Inflammatory macrophage treated with lipopolysaccharide for 1 hour (primary cell): ENCODE results near the gene DISC1.
"Not testable (repeated sequence)": the region's sequence is repeated elsewhere in the genome, so short reads cannot be mapped to it uniquely, and the experiment has no call there.

ENCODE experiments used
- DNase-seq, 2 donors: peaks; one replicate each; pipeline ENCODE4 v3.0.0-alpha.2; 2020 to 2022

DISC1 gene

DNA sequence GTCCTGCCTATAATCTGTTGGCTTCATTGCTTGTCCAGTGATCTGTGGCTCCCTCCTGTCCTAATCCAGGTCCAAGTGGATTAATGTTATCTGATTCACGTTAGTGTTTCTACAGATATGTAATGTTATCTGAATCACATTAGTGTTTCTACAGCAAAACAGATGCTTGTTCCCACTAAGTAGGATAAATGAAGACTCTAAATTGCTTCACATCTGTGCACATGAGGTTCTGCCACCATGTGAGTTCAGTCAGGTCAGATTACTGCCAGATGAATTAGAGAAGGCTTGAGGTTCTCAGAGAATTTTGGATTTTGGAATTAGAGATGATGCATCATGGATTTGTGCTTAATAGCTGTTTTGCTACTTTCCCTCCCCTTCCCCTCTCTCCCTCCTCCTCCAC is 13.2 kb downstream of the DISC1 start:
- DNase-seq = no peak

DNA sequence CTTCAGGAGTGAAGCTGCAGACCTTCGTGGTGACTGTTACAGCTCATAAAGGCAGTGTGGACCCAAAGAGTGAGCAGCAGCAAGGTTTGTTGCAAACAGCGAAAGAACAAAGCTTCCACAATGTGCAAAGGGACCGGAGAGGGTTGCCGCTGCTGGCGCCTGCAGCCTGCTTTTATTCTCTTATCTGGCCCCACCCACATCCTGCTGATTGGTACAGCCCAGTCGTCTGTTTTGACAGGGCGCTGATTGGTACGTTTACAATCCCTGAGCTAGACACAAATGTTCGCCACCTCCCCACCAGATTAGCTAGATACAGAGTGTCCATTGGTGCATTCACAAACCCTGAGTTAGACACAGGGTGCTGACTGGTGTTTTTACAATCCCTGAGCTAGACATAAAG is 14.9 kb downstream of the DISC1 start:
- not testable (repeated sequence) for DNase-seq

DNA sequence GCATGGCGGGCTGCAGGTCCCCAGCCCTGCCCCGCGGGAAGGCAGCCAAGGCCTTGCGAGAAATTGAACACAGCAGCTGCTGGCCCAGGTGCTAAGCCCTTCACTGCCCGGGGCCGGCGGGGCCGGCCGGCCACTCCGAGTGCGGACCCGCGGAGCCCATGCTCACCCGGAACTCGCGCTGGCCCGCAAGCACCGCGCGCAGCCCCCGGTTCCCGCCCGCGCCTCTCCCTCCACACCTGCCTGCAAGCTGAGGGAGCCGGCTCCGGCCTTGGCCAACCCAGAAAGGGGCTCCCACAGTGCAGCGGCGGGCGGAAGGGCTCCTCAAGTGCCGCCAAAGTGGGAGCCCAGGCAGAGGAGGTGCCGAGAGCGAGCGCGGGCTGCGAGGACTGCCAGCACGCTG is 15.5 kb downstream of the DISC1 start:
- DNase-seq = not testable (repeated sequence)

DNA sequence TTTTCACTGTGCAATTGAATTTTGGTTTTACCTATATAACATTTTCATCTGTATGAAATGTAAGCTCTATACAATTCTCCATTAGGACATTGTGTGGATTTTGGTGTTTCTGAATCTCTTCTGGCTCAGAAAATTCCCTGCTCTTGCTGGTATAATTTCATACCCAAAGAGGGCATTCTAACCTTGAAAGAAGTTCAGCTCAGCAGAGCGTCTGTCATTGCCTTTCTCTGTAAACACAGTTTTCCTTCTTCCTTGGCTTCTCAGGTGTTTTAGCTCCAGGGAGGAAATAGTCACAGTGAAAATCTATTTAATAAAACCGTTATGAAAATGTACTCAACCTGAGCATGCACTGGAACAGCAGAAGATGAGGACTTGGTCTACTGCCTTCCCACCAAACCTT is 16.0 kb downstream of the DISC1 start:
- DNase-seq = no peak

DNA sequence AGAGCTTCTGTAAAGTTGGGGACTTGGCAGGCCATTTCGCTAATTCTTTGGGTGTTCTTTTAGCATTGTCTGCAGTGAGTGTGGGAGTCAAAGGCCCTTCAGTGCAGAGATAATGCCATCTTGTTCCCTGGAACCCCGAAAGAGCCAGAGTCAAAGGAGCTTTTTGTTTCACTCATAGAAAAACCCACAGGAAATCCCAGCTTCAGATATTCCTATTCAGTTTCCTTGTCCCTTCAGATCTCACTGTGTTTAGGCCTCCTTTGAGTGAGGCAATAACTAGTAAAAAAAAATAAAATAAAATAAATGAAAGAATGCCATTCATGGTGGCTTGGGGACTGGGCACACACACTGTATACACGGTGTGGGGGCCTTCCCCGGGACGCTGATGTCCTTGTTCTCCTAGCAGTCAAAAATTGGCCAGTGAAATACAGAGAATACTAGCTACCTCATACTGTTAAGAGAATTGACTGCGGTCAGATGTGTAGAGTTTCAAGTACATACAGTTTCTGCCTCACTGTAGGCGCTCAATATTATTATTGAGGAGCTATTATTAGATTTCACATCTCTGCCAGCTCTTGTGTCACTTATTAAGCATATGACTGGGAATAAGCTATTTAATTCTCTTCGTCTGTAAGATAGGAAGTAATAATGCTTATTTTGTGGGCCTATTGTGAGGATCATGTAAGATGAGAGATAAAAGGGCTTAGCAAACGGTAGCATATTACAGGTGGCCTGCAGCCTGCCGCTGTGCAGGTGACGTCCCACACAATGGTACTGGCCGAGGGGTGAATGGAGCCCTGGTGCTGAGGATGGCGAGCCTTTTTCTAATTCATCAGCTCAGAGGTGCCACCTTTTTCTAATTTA is 16.7 kb downstream of the DISC1 start:
- no peak for DNase-seq

DNA sequence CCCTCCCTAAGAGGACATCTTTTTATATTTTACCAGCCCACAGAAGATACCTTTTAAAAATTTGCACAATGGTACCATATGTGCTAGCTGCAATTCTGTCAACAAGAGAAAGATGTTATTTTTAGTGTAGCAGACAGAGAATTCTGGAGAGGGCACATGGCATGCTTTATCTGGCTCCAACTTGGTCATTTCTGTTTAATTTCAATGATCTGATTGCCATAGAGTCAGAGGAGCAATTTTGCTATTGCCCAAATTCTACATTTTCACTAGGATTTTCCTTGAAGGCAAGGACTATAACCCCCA is 17.3 kb downstream of the DISC1 start:
- DNase-seq = no peak

DNA sequence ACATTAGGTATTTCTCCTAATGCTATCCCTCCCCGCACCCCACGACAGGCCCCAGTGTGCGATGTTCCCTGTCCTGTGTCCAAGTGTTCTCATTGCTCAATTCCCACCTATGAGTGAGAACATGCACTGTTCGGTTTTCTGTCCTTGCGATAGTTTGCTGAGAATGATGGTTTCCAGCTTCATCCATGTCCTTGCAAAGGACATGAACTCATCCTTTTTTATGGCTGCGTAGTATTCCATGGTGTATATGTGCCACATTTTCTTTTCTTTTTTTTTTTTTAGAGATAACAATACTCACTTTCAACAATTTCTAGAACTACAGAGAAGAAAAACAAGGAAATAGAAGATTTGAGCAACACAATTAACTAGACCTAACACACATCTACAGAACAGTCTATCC is 19.0 kb downstream of the DISC1 start:
- not testable (repeated sequence) for DNase-seq

DNA sequence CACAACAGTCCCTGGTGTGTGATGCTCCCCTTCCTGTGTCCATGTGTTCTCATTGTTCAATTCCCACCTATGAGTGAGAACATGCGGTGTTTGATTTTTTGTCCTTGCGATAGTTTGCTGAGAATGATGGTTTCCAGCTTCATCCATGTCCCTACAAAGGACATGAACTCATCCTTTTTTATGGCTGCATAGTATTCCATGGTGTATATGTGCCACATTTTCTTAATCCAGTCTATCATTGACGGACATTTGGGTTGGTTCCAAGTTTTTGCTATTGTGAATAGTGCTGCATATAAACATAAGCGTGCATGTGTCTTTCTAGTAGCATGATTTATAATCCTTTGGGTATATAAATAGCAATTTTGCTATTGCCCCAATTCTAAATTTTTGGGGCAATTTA is 19.6 kb downstream of the DISC1 start:
- not testable (repeated sequence) for DNase-seq

DNA sequence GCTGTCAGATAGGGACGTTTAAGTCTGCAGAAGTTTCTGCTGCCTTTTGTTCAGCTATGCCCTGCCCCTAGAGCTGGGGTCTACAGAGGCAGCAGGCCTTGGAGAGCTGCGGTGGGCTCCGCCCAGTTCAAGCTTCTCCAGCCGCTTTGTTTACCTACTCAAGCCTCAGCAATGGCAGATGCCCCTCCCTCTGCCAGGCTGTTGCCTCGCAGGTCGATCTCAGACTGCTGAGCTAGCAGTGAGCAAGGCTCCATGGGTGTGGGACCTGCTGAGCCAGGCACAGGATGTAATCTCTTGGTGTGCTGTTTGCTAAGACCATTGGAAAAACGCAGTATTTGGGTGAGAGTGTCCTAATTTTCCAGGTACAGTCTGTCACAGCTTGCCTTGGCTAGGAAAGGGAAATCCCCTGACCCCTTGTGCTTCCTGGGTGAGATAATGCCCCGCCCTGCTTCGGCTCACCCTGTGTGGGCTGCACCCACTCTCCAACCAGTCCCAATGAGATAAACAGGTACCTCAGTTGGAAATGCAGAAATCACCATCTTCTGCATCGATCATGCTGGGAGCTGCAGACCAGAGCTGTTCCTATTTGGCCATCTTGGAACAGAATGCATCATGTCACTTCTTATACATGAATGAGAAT is 25.2 kb downstream of the DISC1 start:
- DNase-seq = peak in 1 of 2 donors; percentile 47

DNA sequence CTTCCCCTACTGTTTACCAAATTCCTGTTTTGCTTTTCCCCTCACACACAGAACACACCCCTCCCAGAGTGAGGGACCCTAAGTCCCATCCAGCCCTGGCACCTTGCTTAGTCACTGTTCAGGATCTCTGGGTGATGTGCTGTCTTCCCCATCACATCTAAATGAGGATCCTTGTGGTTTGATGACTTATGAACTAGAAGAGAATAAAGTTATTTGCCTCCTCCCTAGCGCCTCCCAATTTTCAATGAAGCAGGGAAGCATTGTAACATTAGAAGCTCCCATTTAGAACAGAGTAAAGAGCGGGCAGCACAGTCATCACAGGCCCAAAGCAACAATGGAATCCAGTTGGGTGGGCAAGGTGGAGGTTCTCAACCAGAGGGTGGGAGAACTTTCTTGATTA is 27.0 kb downstream of the DISC1 start:
- no peak for DNase-seq

DNA sequence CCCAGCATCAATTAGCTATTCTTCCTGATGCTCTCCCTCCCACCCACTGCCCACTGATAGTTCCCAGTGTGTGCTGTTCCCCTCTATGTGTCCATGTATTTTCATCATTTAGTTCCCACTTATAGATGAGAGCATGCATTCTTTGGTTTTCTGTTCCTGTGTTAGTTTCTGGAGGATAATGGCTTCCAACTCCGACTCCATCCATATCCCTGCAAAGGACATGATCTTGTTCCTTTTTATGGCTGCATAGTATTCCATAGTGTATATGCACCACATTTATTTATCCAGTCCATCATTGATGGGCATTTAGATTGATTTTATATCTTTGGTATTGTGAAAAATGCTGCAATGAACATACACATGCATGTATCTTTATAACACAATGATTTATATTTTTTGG is 30.2 kb downstream of the DISC1 start:
- no peak for DNase-seq

DNA sequence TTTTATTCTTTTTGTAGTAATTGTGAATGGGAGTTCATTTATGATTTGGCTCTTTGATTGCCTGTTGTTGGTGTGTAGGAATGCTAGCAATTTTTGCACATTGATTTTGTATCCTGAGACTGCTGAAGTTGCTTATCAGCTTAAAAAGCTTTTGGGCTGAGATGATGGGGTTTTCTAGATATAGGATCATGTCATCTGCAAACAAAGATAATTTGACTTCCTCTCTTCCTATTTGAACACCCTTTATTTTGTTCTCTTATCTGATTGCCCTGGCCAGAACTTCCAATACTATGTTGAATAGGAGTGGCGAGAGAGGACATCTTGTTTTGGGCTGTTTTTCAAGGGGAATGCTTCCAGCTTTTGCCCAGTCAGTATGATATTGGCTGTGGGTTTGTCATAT is 31.6 kb downstream of the DISC1 start:
- DNase-seq = not testable (repeated sequence)

DNA sequence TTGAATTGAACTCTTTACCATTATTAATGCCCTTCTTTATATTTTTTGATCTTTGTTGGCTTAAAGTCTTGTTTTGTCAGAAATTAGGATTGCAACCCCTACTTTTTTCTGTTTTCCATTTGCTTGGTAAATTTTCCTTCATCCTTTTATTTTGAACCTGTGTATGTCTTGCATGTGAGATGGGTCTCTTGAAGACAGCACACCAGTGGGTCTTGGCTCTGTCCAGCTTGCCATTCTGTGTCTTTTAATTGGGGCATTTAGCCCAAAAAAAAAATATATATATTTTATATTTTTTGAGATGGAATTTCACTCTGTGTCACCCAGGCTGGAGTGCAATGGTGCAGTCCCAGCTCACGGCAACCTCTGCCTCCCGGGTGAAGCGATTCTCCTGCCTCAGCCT is 33.6 kb downstream of the DISC1 start:
- no peak for DNase-seq

DNA sequence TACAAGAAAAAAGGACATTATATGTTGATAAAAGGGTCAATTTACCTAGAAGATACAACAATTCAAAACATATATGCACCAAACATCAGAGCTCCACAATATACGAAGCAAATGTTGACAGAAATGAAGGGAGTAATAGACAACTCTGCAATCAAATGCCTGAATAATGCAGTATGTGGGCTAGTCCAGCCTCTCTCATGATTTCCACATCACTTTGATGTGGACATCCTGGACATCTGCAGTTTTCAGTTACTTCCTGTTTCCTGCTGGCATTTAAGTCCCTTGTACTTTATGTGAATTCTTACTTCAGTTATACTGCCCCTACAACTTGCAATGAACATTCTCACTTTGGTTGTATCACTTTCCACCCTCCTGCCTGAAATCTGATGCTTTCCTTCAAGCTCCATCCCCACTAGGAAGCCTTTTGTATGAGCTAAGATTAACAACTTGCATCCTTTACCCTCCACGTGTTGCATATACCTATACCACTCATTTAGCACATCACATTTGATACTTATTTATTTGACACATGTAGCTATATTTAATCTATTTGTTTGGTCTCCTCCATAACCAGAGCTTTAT is 36.7 kb downstream of the DISC1 start:
- DNase-seq = peak; percentile 88 to 93

DNA sequence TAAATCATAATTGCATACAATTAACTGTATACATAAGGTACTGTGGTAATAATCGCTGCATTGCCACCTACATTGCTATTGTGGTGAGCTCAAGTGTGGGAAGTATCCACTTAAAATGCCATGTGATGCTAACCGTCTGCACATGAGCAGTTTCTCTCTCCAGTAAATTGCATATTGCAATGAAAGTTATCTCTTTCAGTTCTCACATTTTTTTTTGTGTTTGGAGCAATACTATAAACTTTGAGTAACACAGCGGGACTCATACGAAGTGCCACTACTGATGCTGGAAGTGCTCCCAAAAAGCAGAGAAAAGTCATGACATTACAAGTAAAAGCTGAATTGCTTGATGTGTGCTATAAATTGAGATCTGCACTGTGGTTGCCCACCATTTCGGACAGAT is 38.5 kb downstream of the DISC1 start:
- DNase-seq = peak; percentile 51 to 79

DNA sequence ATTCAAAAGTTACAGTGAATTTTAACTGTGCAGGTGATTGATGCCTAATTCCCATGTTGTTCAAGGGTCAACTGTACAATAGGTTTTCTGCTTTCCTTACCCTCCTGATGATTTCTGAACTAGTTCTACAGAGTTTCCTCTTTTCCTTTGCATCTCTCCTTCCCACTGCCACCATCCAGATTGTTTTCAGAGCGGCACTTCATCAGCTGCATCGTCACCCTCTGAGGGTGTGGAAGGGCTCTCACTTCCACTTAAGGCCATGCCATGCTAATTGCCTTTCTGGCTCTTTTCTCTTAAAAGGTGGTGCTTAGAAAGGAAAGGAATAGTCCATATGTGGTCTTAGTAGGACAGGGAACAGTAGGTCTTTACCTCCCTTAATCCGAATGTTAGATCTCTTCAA is 39.1 kb downstream of the DISC1 start:
- peak; percentile 40 to 41 for DNase-seq

DNA sequence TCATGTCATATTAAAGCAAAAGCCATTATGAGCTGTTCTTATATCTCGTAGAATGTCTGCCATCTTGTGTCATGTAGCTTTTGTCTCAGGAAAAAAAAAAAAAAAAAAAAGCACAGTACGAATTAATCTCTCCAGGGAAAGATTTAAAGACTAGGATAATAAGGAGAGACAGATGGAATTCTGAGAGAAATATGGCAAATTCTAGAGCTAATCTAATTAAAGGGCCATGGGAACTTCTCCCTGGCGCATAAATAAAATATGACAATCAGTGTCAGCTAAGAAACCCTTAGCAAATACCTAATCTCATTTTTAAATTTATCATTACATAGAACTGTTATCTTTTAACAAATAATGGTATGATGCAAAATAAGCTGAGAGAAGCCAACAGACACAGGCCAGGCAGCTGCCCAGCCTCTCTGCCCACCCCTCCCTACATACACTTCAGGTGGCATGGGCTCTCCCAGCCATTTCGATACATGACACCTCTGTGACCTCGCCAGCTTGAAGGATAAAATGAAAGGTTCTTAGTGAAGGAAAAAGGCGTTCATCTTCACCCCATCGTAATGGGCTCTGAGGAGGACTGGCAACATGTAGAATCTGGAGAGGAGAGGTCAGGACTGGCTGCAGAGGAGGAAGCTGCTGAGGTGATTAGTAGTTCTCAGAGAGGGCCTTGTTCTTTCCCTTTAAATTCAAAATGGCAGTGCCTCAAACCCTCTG is 39.8 kb downstream of the DISC1 start:
- DNase-seq = no peak

DNA sequence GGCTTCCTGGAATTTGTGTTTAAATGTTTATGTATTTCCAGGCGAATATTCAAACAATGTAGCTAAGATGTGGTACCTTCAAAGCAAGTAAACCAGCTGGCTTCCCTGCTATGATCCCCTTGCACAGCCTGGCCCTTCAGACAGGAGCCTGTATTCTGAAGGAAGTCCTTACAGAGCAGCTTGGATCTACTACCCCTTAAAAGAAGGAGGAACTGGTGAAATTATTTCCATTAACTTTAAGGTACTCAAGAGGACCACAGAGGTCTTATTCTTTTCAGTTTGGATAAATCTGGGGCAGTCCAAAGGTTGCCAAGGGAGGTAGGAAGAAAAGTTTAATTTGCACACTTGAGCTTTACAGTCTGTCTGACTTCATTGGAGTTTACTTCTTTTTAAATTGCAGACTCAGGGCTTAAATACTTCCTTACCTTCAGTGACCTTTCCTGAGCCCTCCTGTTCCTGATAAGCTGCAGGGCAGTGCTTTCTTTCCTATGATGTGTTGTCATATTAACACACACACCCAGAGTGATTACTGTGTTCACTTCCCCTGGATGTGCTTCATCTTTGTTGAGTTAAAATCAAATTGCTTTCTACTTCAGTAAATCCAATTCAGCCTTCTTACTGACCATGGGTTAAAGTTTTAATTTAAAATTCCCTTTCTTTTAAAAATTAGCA is 40.5 kb downstream of the DISC1 start:
- DNase-seq = no peak

DNA sequence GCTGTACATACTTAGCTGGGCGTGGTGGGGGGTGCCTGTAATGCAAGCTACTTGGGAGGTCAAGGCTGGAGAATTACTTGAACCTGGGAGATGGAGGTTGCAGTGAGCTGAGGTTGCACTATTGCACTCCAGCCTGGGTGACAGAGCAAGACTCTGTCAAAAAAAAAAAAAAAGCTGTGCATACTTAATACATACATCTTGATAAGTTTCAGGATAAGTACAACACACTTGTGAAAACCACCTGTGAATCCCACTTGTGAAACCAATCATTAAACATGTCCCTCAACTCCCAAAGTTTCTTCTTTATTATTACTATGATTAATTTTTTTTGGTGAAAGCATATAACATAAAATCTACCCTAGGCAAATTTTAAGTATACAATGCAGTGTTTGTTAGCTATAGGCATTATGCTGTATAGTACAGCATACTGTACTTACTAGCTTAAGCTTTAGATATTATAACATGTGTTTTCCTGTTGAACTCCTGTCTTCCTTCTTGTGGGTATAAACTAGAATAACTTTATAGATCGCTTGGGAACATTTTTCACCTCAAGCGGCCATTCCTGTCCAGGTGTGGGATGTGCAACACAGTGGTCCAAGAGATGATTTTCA is 41.4 kb downstream of the DISC1 start:
- no peak for DNase-seq

DNA sequence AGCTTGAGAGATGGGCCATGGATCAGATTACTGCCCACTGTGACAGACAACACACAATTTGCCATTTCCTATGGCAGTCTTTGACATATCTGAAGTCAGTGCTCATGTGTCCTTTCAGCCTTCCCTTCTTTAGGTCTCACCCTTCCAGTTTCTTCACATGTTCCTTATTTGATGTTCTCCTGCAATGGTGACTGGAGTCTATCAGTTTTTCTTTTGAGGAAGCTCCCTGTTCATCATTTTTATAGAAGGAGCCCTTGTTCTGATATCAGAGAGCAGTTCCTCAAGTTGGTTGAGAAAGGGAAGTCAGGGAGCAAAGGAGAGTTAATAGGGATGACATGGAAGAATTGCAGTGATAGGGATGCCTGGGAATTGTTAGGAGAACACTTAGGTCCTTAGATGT is 42.2 kb downstream of the DISC1 start:
- DNase-seq = no peak

DNA sequence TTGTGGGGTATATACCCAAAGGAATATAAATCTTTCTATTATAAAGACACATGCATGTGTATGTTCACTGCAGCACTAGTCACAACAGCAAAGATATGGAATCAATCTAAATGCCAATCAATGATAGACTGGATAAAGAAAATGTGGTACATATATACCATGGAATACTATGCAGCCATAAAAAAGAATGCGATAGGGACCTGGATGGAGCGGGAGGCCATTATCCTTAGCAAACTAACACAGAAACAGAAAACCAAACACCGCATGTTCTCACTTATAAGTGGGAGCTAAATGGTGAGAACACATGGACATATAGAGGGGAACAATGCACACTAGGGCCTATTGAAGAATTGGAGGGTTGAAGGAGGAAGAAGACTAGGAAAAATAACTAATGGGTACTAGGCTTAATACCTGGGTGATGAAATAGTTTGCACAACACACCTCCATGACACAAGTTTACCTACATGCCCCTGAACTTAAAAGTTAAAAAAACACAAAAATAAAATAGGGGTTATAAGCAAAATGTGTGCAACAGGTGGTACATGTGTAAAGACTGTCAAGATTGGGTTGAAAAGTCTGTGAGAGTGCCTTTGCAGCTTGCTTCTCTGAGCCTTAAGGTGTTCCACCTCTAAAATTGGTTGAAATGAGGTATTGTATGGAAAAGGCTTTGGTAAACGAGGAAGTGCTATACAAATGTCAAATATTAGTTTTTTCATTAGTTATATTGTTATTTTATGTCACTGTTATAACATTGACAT is 43.5 kb downstream of the DISC1 start:
- not testable (repeated sequence) for DNase-seq

DNA sequence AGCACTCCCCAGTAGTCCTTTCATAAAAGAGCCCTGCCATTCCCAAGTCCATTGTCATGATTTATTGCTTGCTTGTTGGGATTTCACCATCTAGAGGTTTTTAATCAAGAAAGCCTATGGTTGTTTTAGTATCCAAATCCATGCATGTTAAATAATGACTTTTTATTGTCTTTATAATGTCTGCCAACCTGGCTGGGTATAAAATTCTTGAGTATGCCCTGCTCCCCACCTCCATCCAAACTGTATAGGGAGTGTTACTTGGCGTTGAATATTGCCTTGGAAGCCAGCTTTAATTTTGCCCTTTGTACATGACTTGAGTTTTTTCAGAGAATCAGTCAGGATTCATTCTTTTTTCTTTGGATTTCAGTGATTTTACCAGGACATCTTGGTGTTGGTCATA is 44.2 kb downstream of the DISC1 start:
- no peak for DNase-seq
